ENCODE data around the gene GMFB. TPM values are rescaled to one million over a fixed set of nuclear protein-coding genes. Genes with fewer than 3 reads are reported as not detected.

The GMFB gene
- total RNA-seq, 1 experiment from 2014 or later, result 53.8 TPM

- Histone ChIP-seq H3K4me3 (replicated peaks in 1 of 2; ENCODE audit: low read depth in 1 of 2, low read length in 2 of 2) (no peak overlapping the region), H3K27ac (ENCODE audit: low read depth, low read length) (no peak overlapping the region), H3K9ac (ENCODE audit: low read length) (no peak overlapping the region), H3K79me2 (ENCODE audit: insufficient read depth, low read length) (peaks cover 80% of the 10 kb centered on the region), H3K4me2 (ENCODE audit: low read length) (no peak overlapping the region), H2AFZ (ENCODE audit: low read depth, low read length, poor library complexity, severe bottlenecking) (no peak overlapping the region), H3K27me3 (ENCODE audit: insufficient read depth, low read length) (no peaks in the 10 kb centered on the region), H3K9me3 (ENCODE audit: control insufficient read depth in 1 of 2, insufficient read depth in 1 of 2, low read depth in 1 of 2, low read length in 2 of 2) (no peaks in the 10 kb centered on the region), H4K20me1 (ENCODE audit: insufficient read depth) (0 out of 2 replicates have a peak, but pooled peaks cover 4% of the 10 kb centered on the region), H3K4me1 (ENCODE audit: control insufficient read depth in 1 of 2, insufficient read depth in 2 of 2, low read length in 2 of 2) (peaks cover 4 to 13% of the 10 kb centered on the region in 2 experiments; a peak in 3 of 4 replicates), H3K9me2 (ENCODE audit: insufficient read depth) (no peaks in the 10 kb centered on the region), H3K36me3 (ENCODE audit: control insufficient read depth in 1 of 2, insufficient read depth in 2 of 2, low read length in 2 of 2) (peaks cover 15 to 22% of the 10 kb centered on the region in 2 experiments; a peak in 3 of 4 replicates)
- ChIA-PET POLR2A (no interaction called here), CTCF (no interaction called here), RAD21 (ENCODE audit: low non-redundant PET in 1 of 2, low total read pairs in 2 of 2, uncharacterized antibody in 2 of 2, unreplicated experiment in 2 of 2) (no interaction called here)
- DNase-seq (ENCODE audit: low read depth, low spot score) (no peak), ATAC-seq (no peak)
- no TSS peak for BruUV-seq (replicated peaks)
- no peak for TF ChIP-seq ELF1 (IDR thresholded peaks at IDR 0.05; ENCODE audit: borderline replicate concordance, low read depth)
- TF ChIP-seq ZBTB33 (IDR thresholded peaks at IDR 0.05; ENCODE audit: extremely low read depth, insufficient replicate concordance, low read length), result no peak
- TF ChIP-seq CEBPB (IDR thresholded peaks at IDR 0.05; ENCODE audit: low read depth), result no peak
- no peak for TF ChIP-seq REST (IDR thresholded peaks at IDR 0.05; ENCODE audit: low read depth)
- TF ChIP-seq ZFX (IDR thresholded peaks at IDR 0.05), result no peak
- TF ChIP-seq RAD21 (IDR thresholded peaks at IDR 0.05; ENCODE audit: low read depth), result no peak
- no peak for TF ChIP-seq JUND (IDR thresholded peaks at IDR 0.05)
- TF ChIP-seq SP1 (IDR thresholded peaks at IDR 0.05; ENCODE audit: low read depth), result no peak
- no peak for TF ChIP-seq YY1 (IDR thresholded peaks at IDR 0.05; ENCODE audit: extremely low read depth, insufficient replicate concordance, low read depth, low read length)
- no peak for TF ChIP-seq TCF7L2 (IDR thresholded peaks at IDR 0.05; ENCODE audit: borderline replicate concordance, extremely low read depth, insufficient read depth, insufficient read length)
- intact Hi-C loops (cut with micrococcal nuclease), result no loop called here
Observed at GRCh38 chr14:54483846-54484245, 4.9 kb downstream of the GMFB start.
